Thoracic aorta (tissue), 2 donors: ENCODE data around the gene KLHDC9. TPM values are rescaled to one million over a fixed set of nuclear protein-coding genes. Genes with fewer than 3 reads are reported as not detected.

Experiments used
- ATAC-seq: fragments of 150-250 bp; one replicate; pipeline ENCODE4 v1.8.0; 2017; ENCODE audit warnings: low read depth; ENCODE audit not compliant: insufficient number of reproducible peaks, low FRiP score
- DNase-seq: peaks from one replicate; pipeline ENCODE4 v3.0.0-alpha.2; 2020; ENCODE audit warnings: low spot score
- H3K27ac ChIP-seq, 2 donors: fragments of 200-600 bp; sonication (generic); 1 replicate in 1 of 2; 2 replicates in 1 of 2; pipeline ENCODE4 v1.5.1; 2016; ENCODE audit warnings: mild to moderate bottlenecking in 2 of 2, moderate library complexity in 2 of 2
- H3K27me3 ChIP-seq: fragments of 200-600 bp; sonication (generic); replicated peaks from 2 replicates; pipeline ENCODE4 v1.6.0; 2016; ENCODE audit warnings: mild to moderate bottlenecking; ENCODE audit not compliant: insufficient read depth
- H3K36me3 ChIP-seq: fragments of 200-600 bp; sonication (generic); one replicate; pipeline ENCODE4 v1.5.1; 2016
- H3K4me1 ChIP-seq, 2 donors: fragments of 200-600 bp; sonication (generic); 1 replicate in 1 of 2; 2 replicates in 1 of 2; pipeline versions ENCODE4 v1.5.1 to v1.6.0; 2016; ENCODE audit warnings: low read depth in 2 of 2, mild to moderate bottlenecking in 1 of 2; ENCODE audit not compliant: control insufficient read depth in 1 of 2
- H3K4me3 ChIP-seq: fragments of 200-600 bp; sonication (generic); 2 replicates; pipeline ENCODE4 v1.5.1; 2016; ENCODE audit warnings: mild to moderate bottlenecking
- H3K9me3 ChIP-seq: fragments of 200-600 bp; sonication (generic); 2 replicates; pipeline ENCODE4 v1.5.1; 2016
- total RNA-seq, 2 donors: library from RNA; depleted of rRNA; stranded (reverse); fragments of >200 nt; gene quantifications; one replicate each; pipeline versions ENCODE4 v1.1.0 to v1.2.3, GENCODE V29; 2016
- TF ChIP-seq, protein P1 (sequence below): fragments of 200-600 bp; sonication (generic); IDR thresholded peaks from one replicate; pipeline ENCODE4 v1.5.1; 2019; ENCODE audit warnings: antibody characterized with exemption

Gene KLHDC9
- total RNA-seq, 2 donors from 2014 or later = 7.9 to 8.6 TPM

DNA sequence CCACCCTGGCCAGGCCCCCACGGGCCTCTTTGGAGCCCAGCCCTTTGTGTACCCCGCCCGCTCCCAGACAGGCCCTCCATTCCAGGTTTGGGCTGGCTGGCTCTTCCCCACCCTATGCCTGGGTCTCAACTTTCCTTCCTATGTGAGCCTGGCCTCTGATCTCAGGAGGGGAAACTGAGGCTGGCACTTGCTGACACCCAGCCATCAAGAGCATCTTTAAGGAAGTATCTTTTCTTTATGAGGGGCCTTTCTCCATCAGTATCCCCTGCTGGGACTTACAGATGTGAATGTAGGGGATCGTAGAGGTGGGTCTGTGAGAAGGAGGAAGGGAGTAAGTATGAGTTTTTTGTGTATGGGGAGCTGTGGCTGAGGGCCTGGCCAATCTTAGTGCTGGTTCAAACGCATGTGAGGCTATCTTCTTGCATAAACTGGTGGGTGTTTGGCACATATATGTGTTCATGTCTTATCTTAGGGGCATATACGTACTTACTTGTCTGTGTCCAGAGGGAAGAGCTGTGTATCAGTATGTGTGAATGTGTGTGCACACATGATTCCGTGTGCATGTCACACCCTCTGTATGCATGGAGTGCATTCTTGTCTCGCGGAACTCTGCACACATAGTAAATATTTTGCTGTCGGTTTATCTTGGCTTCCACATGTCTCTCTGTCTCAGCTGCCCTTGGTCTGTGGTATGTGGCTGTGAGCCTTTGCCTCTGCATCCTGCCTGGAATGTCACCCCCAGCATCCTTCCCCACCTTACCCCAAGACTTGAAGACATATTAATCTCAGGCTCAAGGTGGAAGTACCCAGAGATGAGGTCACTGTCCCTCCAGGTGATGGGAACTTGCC lies 14.2 kb upstream of the KLHDC9 start:
- no peak for ATAC-seq
- H3K4me1 ChIP-seq = no peaks in the 10 kb centered on the region
- no peak overlapping the region for H3K4me3 ChIP-seq
- H3K27ac ChIP-seq = no peak overlapping the region
- H3K9me3 ChIP-seq = no peaks in the 10 kb centered on the region
- TF ChIP-seq, protein P1, sequence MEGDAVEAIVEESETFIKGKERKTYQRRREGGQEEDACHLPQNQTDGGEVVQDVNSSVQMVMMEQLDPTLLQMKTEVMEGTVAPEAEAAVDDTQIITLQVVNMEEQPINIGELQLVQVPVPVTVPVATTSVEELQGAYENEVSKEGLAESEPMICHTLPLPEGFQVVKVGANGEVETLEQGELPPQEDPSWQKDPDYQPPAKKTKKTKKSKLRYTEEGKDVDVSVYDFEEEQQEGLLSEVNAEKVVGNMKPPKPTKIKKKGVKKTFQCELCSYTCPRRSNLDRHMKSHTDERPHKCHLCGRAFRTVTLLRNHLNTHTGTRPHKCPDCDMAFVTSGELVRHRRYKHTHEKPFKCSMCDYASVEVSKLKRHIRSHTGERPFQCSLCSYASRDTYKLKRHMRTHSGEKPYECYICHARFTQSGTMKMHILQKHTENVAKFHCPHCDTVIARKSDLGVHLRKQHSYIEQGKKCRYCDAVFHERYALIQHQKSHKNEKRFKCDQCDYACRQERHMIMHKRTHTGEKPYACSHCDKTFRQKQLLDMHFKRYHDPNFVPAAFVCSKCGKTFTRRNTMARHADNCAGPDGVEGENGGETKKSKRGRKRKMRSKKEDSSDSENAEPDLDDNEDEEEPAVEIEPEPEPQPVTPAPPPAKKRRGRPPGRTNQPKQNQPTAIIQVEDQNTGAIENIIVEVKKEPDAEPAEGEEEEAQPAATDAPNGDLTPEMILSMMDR = no peak
- no peaks in the 10 kb centered on the region for H3K36me3 ChIP-seq
- H3K27me3 ChIP-seq = no peaks in the 10 kb centered on the region
- no peak for DNase-seq

DNA sequence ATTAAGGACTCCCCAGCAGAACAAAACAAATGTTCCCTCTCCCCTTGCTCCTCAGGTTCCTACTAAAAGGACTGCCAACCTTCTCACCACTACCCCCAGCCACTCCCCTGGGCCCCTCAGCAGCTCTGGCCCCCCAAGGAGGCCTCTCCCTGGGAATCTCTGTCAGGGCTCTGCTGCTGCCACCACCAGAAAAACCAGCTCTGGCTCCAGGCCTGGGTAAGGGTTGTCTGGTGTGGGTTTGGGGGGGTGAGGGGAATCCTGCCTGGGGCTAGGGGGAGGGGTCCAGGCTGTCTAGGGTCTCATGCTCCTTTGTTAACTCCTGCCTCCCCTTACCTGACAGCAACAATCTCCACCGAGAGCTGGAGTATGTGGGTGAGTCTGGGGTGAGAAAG lies 13.6 kb upstream of the KLHDC9 start:
- no peak overlapping the region for H3K27ac ChIP-seq
- DNase-seq (no peak), ATAC-seq (no peak)
- H3K36me3 ChIP-seq = no peaks in the 10 kb centered on the region
- no peaks in the 10 kb centered on the region for H3K9me3 ChIP-seq
- TF ChIP-seq, protein P1 = no peak
- H3K4me1 ChIP-seq = no peaks in the 10 kb centered on the region
- no peak overlapping the region for H3K4me3 ChIP-seq
- no peaks in the 10 kb centered on the region for H3K27me3 ChIP-seq

DNA sequence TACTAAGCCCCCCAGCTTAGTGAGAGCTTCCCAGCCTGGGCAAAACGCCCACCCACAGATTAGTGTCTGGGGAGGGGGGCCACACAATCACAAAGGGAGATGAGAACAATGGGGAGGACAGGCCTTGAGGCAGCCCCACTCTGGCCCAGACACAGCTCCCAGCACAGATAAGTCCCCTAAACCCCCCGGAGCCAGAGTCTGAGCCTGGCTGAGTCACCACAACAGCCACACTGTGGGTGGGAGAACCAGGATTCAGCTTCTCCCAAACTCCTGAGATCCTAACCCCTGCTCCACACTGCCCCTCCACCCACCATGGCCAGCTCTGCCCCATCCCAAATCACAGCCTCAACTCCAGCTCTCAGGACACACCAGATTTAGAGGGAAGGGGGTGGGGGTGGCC lies 13.0 kb upstream of the KLHDC9 start:
- no peak for ATAC-seq
- Histone ChIP-seq H3K4me1 (no peaks in the 10 kb centered on the region), H3K36me3 (no peaks in the 10 kb centered on the region), H3K4me3 (no peak overlapping the region), H3K9me3 (no peaks in the 10 kb centered on the region), H3K27ac (no peak overlapping the region), H3K27me3 (no peaks in the 10 kb centered on the region)
- DNase-seq = no peak
- TF ChIP-seq, protein P1 = no peak

DNA sequence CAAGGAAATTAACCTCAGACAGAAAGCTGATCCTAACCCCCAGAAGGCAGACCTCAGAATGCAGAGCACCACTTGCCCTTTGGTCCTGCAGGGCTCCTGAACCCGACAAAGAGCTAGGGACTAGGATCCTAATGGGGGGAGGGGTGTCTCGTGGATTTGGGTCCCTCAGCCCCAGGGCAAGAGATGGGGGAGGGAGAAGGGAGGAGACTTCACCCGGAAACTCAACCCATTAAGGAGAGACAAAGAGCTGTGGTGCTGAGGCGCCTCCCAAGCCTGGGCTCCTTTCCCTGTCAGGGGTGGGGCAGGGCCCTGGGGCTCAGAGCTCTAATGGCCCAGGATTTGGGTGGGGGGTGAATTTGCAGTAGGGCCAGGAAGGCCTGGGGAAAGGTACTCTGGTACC lies 11.7 kb upstream of the KLHDC9 start:
- no peak overlapping the region for H3K4me3 ChIP-seq
- ATAC-seq = no peak
- H3K9me3 ChIP-seq = no peaks in the 10 kb centered on the region
- DNase-seq = no peak
- H3K4me1 ChIP-seq = no peaks in the 10 kb centered on the region
- TF ChIP-seq, protein P1 = no peak
- H3K27me3 ChIP-seq = no peaks in the 10 kb centered on the region
- no peak overlapping the region for H3K27ac ChIP-seq
- H3K36me3 ChIP-seq = no peaks in the 10 kb centered on the region

DNA sequence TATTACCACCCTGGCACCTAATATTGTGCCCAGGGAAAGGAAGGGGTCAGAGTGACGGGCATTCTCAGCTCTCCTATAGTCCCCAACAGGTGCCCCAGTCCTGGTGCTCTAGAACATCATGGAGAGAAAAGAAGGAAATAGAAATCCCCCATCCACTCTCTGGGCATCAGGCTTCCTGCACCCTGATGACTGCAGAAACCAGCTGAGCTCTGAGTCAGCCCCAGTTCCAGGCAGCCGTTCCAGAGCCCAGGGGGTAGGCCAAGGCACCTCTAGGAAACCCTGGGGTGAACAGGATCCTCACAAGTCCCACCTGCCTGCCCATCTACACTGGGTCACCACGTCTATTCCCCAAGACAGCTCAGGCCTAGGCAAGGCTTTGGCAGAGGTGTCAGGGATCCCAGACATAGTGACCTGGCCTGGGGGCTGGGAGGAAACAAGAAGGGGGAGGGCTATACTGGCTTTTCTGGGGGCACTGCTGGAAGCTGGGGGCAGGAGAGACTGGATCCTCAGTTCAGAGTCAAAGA lies 9.5 kb upstream of the KLHDC9 start:
- H3K9me3 ChIP-seq = no peaks in the 10 kb centered on the region
- DNase-seq (no peak), ATAC-seq (no peak)
- H3K4me1 ChIP-seq = no peaks in the 10 kb centered on the region
- no peaks in the 10 kb centered on the region for H3K27me3 ChIP-seq
- no peaks in the 10 kb centered on the region for H3K36me3 ChIP-seq
- no peak overlapping the region for H3K27ac ChIP-seq
- H3K4me3 ChIP-seq = no peak overlapping the region
- TF ChIP-seq, protein P1 = no peak
